GM18511 (cell line): Measurements from ENCODE around the gene ADAMTSL1.

Source experiments
- ATAC-seq: cut with Tn5 transposase; IDR thresholded peaks from one replicate; pipeline ENCODE4 v1.9.1; 2021; ENCODE audit warnings: mild to moderate bottlenecking, moderate library complexity; ENCODE audit not compliant: unreplicated experiment

The ADAMTSL1 gene, protein sequence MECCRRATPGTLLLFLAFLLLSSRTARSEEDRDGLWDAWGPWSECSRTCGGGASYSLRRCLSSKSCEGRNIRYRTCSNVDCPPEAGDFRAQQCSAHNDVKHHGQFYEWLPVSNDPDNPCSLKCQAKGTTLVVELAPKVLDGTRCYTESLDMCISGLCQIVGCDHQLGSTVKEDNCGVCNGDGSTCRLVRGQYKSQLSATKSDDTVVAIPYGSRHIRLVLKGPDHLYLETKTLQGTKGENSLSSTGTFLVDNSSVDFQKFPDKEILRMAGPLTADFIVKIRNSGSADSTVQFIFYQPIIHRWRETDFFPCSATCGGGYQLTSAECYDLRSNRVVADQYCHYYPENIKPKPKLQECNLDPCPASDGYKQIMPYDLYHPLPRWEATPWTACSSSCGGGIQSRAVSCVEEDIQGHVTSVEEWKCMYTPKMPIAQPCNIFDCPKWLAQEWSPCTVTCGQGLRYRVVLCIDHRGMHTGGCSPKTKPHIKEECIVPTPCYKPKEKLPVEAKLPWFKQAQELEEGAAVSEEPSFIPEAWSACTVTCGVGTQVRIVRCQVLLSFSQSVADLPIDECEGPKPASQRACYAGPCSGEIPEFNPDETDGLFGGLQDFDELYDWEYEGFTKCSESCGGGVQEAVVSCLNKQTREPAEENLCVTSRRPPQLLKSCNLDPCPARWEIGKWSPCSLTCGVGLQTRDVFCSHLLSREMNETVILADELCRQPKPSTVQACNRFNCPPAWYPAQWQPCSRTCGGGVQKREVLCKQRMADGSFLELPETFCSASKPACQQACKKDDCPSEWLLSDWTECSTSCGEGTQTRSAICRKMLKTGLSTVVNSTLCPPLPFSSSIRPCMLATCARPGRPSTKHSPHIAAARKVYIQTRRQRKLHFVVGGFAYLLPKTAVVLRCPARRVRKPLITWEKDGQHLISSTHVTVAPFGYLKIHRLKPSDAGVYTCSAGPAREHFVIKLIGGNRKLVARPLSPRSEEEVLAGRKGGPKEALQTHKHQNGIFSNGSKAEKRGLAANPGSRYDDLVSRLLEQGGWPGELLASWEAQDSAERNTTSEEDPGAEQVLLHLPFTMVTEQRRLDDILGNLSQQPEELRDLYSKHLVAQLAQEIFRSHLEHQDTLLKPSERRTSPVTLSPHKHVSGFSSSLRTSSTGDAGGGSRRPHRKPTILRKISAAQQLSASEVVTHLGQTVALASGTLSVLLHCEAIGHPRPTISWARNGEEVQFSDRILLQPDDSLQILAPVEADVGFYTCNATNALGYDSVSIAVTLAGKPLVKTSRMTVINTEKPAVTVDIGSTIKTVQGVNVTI (N-terminal part only)

DNA sequence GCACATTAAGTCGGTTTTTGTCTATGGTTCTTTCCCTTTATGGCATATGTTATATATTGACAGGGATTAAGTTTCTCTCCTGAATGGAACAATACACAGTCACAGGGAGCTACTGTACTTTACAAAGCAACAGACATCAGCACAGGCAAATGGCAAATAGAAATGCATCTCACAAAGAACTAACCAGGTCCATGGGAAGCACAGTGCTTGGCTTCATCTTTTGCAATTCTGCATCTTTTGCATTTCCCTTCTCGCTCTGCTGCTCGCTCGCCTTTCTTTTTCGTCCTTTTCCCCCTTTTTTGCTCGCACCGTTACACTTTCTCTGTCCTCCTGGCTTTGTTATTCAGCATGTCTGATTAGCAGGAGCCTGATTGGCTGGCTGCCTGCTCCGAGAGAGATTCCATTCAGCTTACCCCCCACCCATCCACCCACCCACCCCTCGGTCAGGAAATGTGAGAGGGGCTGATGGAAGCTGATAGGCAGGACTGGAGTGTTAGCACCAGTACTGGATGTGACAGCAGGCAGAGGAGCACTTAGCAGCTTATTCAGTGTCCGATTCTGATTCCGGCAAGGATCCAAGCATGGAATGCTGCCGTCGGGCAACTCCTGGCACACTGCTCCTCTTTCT lies at the start of gene ADAMTSL1:
Gene ADAMTSL1, plus strand, starts transcription at position 502 of the 628 bp plus-strand sequence. Its CDS starts 80 bp downstream, at position 582.
- no peak for ATAC-seq

DNA sequence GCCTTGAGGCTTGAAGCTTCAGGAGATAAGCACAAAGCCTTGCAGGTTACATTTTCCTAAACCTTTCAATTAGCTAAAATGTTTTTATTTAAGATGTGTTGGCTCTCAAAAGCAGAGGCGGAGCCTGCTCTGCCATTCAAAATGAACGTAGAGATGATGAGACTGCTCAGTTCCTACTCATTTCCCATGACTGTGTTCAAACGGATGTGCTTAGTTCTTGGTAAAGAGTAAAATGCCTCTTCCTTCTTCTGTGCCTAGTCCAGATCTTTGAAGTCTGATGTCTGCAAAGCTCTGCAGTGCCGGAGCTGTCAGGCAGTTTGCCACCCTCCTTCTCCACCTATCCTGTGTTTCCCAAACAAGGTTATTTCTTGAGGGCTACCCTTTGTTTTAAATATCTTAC lies 46.3 kb upstream of the ADAMTSL1 start:
- ATAC-seq, result no peak

DNA sequence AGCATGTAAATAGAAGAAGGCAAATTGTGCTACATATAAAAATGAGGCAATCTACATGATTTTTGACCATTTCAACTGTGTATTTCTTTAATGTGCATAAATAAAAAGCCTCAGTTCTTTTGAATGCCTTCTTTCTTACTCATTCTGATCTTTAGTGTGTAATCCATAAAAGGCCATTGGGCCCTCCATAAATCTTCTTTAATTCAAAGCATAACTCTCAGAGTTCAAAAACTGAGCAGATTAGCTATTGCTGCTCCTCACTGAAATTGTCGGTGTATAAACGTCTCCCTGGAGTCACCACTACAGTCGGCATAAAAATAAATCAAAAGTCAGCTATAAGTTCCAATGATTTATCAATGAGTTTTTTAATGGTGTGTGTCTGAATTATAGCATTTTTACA lies 45.3 kb upstream of the ADAMTSL1 start:
- no peak for ATAC-seq

DNA sequence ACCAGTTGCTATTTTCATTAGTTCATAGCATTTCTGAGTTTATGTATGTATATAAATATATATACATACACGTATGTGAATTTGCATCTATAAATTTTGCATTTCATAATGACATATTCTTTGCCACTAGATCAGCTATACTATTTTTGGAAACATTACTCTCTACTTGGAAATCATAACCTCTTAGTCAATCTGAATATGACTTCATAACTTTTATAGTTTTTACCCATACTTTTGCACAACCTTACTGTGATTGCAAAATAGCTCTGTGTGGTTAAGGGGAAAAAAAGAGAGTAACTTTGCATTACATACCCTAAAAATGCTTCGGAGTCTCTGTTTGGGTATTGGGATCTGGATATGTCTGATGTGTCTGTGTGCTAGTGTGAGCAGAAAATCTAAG lies 44.9 kb upstream of the ADAMTSL1 start:
- no peak for ATAC-seq

DNA sequence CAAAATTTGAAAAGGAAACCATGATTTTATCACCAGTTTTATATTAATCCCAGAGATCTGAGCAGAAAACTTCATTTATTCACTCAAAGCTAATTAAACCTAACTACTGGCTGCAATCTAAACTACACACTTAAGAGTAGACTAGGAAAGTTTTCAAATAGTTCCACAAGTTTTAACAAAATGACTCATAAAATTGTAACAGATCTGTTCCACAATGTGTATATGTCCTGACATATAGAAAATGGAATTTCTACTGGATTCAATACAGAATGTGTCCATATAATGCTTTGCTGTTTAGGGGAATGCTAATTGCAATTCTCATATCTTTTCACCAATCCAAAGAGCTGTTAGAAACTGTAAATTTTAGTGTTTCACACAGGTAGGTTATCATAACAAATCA lies 40.3 kb upstream of the ADAMTSL1 start:
- no peak for ATAC-seq

DNA sequence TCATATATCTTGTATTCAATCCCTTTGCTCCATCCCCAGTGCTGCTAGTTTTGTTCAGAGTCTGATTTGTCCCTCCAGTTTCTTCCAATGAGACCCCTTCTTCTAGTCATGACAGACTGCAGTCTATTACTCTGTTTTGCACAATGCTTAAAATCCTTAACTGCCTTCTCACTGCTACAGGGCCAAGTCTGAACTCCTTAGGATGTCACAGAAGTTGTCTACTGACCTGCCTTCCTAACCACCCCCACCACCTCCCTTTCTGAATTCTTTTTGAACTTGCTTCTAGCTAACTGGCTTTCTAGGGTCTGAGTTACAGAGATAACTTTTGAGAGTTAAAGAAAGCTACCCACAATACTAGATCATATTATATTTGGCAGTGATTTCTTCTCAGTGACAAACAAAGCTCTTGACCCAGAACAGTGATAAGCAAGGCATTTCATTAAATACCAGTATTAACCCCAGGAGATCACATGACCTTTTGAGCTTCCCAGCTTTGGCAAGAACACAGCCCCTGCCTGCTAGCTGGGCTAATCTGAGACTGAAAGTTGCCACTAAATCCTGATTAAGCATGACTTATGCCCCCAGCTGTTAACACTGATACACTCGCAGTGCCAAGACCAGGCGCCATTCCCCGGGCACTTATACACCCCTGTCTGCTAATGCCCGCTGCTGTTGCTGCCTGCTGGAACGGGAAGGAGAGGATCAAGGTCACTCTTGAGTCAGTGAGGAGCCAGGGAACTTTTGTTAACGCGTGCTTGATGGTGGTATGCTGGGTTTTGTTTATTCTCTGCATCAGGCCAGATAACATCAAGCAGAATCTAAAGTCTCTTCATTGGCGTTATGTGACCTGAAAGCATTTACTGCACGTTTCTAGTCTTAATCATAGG lies 36.4 kb upstream of the ADAMTSL1 start:
- no peak for ATAC-seq

DNA sequence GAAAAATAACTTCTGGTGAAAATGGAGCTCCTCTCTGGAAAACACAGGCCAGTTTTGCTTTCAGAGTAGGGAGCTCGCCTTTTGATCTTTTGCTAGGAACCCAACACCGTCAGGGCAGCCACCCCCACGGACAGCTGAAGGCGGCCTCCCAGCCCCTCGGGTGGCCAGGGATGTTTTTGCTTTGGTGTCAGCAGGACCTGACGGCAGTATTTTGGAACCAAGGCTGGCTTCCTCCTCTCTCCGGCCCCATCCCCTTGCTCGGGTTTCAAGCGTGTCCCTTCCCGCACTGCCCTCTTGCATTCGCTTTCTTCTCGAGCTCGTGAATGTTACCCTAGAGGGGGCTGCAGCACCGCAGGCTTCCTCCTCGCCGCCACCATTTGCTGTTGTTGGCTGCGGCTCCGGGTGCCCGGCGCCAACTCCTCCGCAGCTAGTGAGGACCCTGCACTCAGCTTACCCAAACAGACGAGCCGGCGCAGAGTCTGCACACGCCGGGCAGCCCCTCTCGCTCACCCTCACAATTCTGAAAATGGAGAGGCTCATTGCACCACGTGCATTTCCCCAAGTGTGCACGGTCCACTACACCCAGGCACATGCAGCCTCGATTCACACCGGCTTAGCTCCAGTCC lies 35.5 kb upstream of the ADAMTSL1 start:
- ATAC-seq, result no peak

DNA sequence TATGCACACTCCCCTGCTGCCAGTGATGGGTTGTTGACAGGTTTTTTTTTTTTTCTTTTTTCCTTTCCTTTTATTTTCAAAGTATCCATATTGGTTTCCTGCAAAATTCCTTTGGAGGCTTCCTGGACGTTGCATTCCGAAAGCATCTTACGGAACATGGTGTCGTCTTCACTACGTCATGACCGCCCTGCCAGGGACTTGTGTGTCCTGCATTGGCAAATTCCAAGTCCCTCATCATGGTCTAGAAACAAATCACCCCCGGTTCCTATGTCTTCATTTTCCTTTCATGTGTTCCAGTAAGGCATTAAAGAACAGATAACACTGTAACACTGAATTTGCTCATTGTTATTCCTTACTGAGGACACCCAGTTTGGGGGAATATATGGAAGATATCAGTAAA lies 35.0 kb upstream of the ADAMTSL1 start:
- no peak for ATAC-seq

DNA sequence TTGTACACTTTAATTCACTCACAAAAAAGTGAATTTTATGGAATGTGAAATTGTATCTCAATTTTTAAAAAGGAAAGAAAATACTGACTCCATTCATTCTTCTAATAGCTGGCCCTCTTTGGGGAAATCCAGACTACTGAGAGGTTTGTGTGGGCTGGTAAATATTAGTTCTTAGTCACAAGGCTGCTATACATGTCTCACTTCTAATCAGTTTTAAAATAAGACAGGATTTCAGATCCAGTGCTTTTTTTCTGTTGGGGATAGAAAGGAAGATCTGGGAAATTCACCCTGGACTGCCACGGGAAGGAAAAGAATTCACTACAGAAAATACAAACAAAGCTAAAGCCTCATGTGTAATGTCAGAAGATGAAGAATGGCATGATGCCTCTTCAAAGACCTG lies 32.7 kb upstream of the ADAMTSL1 start:
- no peak for ATAC-seq

DNA sequence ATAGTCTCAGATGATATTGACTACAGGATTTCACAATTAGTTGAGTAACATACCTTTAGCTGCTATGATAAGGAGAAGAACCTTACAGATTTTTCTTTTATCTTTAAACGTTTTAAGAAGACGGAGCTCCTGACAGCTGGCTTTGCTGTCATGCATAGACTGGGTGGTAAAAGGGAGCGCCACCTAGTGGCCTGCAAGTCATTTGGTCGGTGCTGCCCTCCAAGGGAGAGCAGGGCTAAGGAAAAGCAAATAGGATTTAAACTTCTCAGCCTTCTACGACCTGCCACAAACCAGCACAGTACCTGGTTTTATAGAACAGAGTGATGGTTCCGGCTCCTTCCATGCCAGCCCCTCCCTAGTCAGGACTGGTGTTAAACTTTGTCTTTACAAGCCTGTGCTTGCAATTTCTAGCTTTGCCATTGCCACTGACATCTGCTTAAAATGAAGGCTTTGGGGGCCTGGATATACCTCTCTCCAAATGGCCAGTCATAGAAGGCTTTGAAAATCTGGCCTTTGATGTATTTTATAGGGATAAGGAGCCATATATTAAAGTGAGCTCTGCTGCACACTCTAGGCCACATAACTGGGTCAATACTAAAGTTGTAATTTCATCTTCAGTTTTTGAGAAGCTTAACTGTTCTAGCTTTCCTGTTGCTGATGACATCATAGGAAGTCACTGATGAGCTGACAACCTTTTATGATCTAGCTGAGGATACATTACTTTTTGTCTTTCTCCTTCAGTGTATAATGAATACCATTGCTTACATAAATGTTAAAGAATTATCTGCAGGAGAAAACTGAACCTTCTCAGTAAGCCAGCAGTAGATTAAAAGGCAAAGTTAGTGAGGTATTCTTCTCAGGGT lies 31.1 kb upstream of the ADAMTSL1 start:
- ATAC-seq, result peak; percentile 93

DNA sequence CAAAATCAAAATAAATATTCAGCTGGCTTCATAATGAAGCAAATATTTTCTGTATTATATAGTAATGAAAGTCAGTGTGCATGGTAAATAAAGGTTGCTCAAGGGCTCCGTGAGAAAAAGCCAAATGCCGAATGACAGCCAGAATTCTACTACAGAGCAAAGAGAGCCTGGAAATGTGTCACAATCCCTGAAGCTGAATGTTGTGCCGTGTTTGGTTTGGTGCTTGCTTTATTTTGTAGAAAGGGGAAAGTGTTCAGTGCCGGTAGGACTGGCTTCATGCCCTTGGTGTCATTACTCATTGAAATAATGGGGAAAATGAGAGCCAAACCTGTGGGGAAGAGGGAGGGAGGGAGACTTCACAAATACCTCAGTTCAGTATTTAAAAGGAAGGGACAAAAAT lies 26.8 kb upstream of the ADAMTSL1 start:
- ATAC-seq, result no peak

DNA sequence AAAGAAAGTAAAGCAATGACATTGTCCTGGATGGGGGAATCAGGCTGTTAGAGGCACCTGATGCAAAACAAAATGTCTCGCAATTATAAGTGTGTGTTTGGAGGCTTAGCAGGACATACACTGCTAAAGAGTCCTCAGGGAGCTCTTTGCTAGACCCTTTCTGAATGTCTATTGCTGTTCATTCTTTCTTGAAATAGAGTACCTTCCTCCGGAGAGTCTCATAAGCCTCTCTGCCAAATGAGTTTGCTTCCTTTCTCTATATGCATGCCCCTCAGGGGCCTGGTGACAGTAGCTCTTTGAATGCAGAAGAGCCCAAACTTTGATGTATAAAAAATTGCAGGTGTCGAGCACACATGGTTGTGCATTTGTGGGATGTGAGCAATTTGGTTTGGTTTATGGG lies 26.4 kb upstream of the ADAMTSL1 start:
- ATAC-seq, result no peak

DNA sequence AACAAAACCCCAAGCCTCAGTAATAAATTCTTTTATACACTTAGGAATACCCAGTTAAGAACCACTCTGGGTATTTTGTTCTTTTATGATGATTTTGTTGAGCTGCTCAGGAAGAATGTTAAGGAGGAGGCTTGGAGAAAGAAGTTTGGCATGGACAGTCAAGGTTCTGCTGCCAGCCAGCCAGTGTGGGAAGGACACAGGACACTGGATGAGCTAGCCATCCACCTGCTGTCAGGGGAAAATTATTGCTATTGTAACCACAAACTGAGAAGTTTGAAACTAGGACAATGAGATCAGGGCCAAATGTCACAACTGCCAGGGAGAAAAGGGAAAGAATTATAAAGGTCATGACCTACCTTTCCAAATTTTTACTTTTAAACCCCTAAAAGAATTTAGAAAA lies 25.9 kb upstream of the ADAMTSL1 start:
- ATAC-seq, result no peak

DNA sequence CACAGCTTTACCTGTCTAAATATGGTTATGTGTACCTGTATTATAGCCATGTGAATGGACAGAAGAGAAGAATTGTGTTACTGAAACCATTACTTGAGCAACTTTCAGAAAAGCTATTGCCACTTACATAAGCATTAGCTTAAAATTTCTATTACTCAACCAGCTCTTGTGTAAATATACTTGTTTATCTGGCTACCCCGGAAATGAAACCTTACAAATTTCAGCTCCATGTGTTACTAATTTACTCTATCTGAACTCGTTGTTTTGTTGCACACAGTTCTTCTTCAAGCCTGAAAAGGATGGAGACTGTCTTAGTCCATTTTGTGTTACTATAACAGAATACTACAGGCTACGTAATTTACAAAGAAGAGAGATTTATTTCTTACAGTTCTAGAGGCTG lies 22.5 kb upstream of the ADAMTSL1 start:
- ATAC-seq, result no peak

DNA sequence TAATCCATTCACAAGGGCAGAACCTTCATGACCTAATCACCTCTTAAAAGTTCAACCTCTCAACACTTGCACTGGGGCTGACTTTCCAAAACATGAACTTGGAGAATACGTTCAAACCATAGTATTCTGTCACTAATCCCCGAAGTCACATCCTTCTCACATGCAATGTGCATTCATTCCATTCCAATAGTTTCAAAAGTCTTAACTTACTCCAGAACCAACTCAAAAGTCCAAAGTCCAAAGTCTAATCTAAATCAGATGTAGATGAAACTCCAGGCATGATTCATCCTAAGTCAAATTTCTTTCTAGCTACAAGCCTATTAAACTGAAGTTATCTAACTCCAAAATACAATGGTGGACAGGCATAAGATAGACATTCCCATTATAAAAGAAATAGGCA lies 21.7 kb upstream of the ADAMTSL1 start:
- ATAC-seq, result no peak

DNA sequence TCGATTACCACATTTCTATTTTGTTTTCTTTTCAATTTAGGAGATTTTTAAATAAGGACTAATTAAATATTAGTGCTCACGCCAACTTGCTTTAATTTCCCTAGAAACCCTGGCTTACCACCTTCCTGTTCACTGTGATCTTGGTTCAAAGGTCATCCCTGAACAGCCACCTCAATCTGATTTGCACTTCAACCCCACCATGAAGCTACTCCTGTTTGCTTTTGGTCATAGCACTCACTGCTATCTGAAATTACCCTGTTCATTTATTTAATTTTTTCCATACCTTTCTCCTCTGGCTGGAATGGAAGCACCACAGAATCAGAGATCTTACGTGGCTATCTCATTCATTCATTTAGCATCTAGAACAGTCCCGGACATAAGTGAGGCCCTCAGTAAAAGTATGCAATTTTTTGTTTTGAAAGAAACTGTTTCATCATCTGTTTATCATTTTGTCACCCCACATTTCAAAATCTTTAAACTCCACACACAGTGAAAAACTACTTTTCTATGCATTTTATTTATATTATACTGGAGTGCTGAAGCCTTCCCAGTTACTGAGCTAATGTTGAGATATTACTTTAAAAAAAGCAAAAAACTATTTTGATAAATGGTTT lies 17.2 kb upstream of the ADAMTSL1 start:
- no peak for ATAC-seq

DNA sequence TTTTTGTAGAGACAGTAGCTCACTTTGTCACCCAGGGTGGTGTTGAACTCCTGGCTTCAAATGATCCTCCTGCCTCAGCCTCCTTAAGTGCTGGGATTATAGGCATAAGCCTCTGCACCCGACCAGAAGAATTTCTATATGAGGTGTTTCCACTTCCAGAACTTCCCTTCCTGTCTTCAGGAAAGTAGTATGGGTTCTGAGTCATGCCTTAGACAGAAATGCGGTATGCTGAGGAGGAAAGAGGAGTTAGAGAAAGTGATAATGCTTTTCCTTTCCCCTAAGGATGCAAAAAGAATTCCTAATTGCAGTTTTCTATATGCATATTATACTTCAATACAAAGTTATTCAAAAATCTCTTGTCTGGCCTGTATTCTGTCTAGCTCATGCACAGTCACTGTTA lies 16.4 kb upstream of the ADAMTSL1 start:
- ATAC-seq, result no peak
